MM.1S (cell line): ENCODE data around the gene PLD1.

Experiments used
- EZH2 ChIP-seq: fragments of 300-600 bp; sonication (generic); optimal IDR thresholded peaks from 2 replicates; pipeline ENCODE3; 2017; ENCODE audit warnings: low read depth, mild to moderate bottlenecking, antibody characterized with exemption, low read length, mixed read lengths
- TF ChIP-seq, protein P1 (sequence below): fragments of 300-600 bp; sonication (generic); IDR thresholded peaks from 2 replicates; pipeline ENCODE4 v1.5.1; 2016; ENCODE audit warnings: antibody characterized with exemption, low read length, mixed read lengths

- TF ChIP-seq EZH2 = no peak
- TF ChIP-seq, protein P1, sequence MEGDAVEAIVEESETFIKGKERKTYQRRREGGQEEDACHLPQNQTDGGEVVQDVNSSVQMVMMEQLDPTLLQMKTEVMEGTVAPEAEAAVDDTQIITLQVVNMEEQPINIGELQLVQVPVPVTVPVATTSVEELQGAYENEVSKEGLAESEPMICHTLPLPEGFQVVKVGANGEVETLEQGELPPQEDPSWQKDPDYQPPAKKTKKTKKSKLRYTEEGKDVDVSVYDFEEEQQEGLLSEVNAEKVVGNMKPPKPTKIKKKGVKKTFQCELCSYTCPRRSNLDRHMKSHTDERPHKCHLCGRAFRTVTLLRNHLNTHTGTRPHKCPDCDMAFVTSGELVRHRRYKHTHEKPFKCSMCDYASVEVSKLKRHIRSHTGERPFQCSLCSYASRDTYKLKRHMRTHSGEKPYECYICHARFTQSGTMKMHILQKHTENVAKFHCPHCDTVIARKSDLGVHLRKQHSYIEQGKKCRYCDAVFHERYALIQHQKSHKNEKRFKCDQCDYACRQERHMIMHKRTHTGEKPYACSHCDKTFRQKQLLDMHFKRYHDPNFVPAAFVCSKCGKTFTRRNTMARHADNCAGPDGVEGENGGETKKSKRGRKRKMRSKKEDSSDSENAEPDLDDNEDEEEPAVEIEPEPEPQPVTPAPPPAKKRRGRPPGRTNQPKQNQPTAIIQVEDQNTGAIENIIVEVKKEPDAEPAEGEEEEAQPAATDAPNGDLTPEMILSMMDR = no peak
These were observed 32.7 kb downstream of the PLD1 start for GRCh38 chr3:171777596-171777995.
